GM10266 (cell line): ENCODE data around the gene MT1X.

Experiments used
- DNase-seq: peaks from one replicate; pipeline ENCODE4 v3.0.0; 2012; ENCODE audit errors: extremely low spot score
- CTCF ChIP-seq: IDR thresholded peaks from 2 replicates; pipeline ENCODE4 v1.5.1; 2012; ENCODE audit warnings: mild to moderate bottlenecking, low read depth; ENCODE audit not compliant: control insufficient read depth, insufficient read depth; ENCODE audit errors: missing control alignments

Gene MT1X

DNA sequence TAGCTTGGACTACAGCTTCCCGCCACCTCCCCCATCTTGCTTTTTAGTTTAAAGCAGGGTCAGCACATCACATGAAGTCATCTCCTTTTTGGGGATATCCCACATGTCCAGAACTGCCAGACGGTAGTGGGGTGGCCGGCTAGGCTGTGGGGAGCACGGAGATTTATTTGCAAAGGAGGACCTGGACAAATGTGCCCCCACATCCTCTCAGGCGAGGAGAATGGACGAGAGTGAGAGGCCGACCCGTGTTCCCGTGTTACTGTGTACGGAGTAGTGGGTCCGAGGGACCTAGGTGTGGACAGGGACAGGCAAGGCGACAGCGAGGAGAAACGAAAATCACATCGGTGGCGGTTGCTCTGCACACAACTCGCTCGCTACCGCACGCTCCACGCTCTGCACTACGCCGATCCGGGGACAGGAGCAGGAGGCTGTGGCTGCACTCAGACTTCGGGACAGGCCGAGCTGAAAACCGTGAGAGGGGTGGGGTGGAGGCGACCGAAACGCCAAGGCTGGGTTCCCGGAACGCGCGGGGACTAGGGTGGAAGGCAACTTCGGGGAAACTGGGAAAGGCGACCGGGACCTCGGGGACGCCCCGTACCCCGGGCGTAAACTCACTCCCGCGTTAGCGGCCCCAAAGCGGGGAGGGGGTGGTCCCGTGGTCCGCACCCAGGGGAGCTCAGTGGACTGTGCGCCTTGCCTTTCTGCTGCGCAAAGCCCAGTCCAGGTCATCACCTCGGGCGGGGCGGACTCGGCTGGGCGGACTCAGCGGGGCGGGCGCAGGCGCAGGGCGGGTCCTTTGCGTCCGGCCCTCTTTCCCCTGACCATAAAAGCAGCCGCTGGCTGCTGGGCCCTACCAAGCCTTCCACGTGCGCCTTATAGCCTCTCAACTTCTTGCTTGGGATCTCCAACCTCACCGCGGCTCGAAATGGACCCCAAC is 44.2 kb upstream of the MT1X start, which contains the start of gene MT1A:
Gene MT1A, plus strand, starts transcription at position 853 of the 937 bp plus-strand sequence. Its CDS starts 73 bp downstream, at position 926.
- no peak for DNase-seq
- no peak for TF ChIP-seq CTCF

GRCh38 chr16:56639045-56639444 is 43.2 kb upstream of the MT1X start:
- DNase-seq: no peak
- no peak for TF ChIP-seq CTCF

- DNase-seq: no peak
- no peak for TF ChIP-seq CTCF
These were observed 42.2 kb upstream of the MT1X start for GRCh38 chr16:56640076-56640475.

DNA sequence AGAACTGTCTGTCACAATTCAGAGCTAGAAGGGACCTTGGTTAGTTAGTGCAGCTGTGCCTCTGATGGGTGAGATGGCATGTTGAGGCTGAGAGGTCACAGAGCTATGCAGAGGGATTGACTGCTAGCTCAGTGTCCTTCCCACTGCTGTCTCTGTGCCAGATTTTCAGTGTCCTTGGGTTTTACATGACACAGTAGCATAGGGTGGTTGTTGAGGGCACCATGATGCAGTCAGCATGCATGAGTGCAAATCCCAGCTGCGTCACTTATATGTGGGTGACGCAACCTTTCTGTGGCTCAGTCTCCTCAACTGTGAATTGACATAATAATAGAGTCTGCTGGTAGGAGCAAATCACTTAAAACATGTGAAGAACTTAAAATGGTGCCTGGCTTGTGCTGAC is 41.1 kb upstream of the MT1X start:
- TF ChIP-seq CTCF: no peak
- no peak for DNase-seq

DNA sequence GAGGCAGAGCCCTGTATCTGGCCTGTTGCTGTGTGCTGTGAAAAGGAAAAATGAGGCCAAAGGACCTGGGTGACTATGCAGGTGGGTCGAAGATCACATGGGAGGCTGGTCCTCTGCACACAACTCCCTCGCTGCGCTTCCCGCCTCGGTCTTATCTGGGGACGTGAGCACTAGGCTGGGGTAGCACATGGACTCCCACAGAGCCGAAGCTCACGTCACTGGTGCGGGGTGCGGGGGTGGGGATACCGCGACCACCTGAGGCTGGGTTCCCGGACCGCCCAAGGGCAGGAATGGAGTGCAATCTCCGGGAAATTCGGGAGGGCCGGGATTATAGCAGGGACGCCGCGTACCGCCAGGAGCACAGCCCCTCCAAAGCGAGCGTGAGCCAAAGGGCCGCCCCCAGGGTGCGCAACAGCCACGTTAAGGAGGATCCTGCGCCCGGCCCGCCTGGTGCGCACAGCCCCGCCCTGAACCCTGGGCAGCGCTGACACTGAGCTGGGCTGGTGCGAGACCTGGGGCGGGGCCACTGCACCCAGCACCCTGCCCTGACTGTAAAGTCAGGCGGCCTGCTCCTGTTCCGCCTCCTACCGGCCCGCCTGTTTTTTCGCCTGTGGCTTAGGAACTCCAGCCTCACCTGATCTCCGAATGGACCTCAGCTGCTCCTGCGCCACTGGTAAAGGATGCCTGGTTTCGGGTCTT is 39.0 kb upstream of the MT1X start:
- peak; percentile 22 for TF ChIP-seq CTCF
- DNase-seq: peak; percentile 69

- no peak for DNase-seq
- TF ChIP-seq CTCF: no peak
These were observed 38.4 kb upstream of the MT1X start for GRCh38 chr16:56643833-56644232.
